HK-2 (cell line): ENCODE measurements around the gene SWSAP1.
"Not testable (repeated sequence)": the region's sequence is repeated elsewhere in the genome, so short reads cannot be mapped to it uniquely, and the experiment has no call there.

Experiments used
- DNase-seq: peaks from one replicate; pipeline ENCODE4 v3.0.0-alpha.2; 2018; ENCODE audit not compliant: unreplicated experiment

The SWSAP1 gene

GRCh38 chr19:11374433-11375142 lies at the start of gene SWSAP1:
Gene SWSAP1 (plus strand): TSS chr19:11374666. CDS start chr19:11374681, 15 bp downstream.
- DNase-seq = peak; percentile 99

DNA sequence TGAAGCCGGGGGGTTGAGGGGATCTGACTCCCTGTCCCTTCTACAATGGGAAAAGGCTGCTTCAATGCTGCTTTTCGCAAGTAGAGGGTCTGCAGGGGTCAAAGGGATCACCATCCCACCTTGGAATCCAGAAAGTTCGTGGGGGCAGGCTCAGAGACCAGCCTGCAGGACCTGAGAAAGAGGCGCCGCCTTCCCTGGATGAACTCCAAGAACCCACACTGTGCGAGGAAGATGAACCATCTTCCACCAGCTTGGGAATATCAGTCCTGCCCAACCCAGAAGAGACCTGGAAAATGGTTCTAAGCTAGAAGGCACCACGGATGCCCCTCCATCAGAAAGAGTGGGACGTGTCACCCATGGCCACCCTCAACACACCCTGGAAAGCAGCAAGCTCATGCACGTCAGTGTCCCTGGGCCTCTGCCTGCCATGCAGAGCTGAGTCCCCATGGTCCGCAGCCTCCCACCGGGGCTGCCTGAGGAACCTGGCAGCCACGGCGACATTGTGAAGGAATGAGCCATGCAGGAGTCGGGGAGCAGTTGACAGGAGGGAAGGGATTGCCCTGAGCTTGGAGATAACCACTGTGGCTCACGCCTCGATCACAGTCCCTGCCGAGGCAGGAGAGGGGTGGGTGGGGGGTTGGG lies 49.6 kb upstream of the SWSAP1 start:
- DNase-seq = no peak

- no peak for DNase-seq
These were observed 48.9 kb upstream of the SWSAP1 start for GRCh38 chr19:11325544-11325943.

GRCh38 chr19:11330127-11330526 lies 44.3 kb upstream of the SWSAP1 start:
- DNase-seq = no peak

GRCh38 chr19:11331502-11331901 lies 43.0 kb upstream of the SWSAP1 start:
- no peak for DNase-seq

DNA sequence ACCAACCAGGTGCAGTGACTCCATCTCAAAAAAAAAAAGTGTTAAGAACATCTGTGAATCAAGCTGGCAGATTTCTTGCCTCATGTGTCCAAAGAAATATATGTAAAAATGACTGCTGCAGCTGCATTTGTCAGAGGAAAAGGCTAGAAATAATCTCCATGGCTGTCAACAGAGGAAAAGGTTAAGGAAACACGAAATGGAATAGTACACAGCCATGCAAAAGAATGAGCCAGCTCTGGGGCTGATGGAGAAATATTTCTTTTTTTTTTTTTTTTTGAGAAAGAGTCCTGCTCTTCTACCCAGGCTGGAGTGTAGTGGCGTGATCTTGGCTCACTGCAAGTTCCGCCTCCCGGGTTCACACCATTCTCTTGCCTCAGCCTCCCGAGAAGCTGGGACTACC lies 41.6 kb upstream of the SWSAP1 start:
- DNase-seq = no peak

DNA sequence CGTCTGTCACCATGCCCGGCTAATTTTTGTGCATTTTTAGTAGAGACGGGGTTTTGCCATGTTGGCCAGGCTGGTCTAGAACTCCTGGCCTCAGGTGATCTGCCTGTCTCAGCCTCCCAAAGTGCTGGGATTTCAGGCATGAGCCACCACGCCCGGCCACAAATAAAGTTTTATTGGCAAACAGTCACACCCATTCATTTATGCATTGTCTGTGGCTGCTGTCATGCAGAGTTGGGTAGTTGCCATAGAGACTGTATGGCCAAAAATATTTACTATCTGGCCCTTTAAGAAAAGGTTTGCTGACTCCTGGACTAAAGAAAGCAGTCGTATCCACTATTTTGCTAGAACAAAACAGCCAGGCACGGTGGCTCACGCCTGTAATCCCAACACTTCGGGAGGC lies 40.6 kb upstream of the SWSAP1 start:
- not testable (repeated sequence) for DNase-seq

- DNase-seq = no peak
These were observed 38.9 kb upstream of the SWSAP1 start for GRCh38 chr19:11335449-11336146.

DNA sequence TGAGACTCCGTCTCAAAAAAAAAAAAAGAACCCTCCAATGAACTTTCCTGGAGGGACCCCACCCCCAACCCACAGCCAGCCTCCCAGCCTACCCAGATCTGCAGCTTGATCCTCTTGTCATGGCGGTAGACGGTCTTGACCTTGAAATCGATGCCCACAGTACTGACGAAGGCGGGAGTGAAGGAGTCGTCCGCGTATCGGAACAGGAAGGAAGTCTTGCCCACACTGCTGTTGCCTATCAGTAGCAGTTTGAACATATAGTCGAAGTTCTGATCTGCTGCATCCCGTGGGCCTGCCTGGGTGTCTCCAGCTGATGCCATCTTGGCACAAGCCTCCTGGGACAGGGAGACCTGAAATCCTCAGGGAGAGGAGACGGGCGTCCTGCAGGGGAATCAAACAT lies 37.4 kb upstream of the SWSAP1 start:
- DNase-seq = no peak

- DNase-seq = no peak
These were observed 36.3 kb upstream of the SWSAP1 start for GRCh38 chr19:11338121-11338520.

DNA sequence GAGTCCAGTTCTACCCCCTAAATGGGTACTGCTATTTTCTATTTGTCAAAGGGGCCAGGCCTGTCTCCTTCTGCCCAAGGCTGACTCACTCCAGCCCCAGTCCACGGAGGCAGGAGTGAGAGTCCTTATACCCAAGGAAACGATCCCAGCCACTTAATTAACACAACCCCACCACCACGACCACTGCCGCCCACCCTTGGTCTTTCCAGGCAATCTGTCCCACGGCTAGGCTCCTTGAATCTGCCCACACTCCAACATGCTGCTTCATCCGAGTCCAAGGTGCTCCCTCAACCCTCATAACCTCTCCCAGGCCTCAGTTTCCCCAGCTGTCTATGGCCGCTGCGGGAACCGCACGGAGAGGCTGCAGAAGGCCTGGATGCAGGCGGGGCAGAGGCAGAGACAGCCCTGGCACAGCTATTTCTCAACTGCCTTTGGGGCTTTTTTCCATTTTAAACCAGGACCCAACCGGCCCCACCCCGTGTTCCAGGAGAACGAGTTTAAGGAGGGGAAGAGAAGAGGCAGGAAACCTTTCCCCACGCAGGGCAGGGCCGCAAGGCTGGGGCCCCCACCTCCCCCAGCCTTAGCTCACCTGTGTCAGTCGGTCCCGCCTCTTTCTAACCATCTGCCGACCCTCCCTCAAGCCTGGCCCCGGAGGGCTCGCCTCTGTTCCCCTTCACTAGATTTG lies 35.8 kb upstream of the SWSAP1 start:
- DNase-seq = no peak

DNA sequence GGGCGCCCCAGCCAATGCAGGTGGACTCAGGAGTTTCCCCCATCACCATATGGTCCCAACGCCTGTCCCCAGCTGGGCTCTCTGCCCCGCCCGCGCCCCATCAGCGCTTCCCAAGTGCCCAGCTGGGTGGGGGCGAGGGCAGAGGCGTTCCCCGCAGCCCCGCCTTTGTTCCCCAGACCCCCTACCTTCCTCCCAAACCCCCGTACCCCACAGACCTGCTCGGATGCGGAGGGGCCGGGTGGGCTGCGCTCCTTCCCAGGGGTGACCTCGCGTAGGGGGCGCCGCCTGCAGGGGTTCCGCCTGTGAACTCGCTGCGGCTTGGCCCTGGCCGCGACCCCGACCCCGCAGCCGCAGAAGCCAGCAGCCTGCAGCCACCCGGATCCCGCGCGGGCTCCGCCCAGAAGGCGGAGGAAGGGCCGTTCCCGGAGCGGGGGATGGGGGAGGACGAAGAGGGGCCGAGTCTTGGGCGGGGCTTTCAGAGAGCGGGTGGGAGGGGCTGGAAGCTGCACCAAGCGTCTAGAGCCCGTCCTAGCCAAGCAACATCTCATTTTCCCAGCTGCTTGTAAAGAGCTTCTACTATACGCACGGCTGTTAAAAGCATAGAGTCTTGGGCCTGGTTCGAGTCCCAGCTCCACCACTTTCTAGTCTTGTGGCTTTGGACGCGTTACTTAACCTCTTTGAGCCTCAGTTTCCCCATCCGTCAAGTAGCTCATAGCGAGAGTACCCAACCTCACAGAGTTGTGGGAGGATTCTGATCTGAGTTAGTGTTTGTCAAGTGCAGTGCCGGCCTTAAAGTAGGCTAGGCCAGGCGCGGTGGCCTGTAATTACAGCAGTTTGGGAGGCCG lies 35.0 kb upstream of the SWSAP1 start, which contains the start of gene RAB3D:
RAB3D (minus strand) TSS at position 404 of the 845 bp plus-strand sequence. CDS start 2,258 bp downstream, outside the sequence.
- DNase-seq = peak; percentile 86

GRCh38 chr19:11340099-11340467 lies 34.4 kb upstream of the SWSAP1 start:
- DNase-seq = not testable (repeated sequence)

DNA sequence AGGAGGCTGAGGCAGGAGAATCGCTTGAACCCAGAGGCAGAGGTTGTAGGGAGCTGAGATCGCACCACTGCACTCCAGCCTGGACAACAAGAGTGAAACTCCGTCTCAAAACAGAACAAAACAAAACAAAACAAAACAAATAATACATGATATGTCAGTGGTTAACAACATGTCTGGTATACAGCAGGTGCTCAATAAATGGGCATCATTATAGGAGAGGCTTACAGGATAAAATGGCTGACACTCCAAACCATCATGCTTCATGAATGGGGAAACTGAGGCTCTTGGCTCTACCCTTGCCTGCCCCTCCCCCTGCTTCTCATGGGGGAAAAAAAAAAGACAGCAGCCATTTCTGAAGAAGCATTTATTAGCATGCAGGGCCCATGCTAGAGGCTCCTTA lies 32.0 kb upstream of the SWSAP1 start:
- DNase-seq = no peak

- DNase-seq = no peak
These were observed 29.2 kb upstream of the SWSAP1 start for GRCh38 chr19:11345122-11345803.

GRCh38 chr19:11346104-11346940 lies 28.1 kb upstream of the SWSAP1 start, which contains the start of the genes CCDC159 and TMEM205:
Gene CCDC159 (plus strand): TSS chr19:11346519. CDS start chr19:11346607, 88 bp downstream.
Gene TMEM205 (minus strand): TSS chr19:11346268. CDS start chr19:11345619, 649 bp downstream.
- DNase-seq = peak; percentile 99

- no peak for DNase-seq
These were observed 26.9 kb upstream of the SWSAP1 start for GRCh38 chr19:11347546-11348039.

DNA sequence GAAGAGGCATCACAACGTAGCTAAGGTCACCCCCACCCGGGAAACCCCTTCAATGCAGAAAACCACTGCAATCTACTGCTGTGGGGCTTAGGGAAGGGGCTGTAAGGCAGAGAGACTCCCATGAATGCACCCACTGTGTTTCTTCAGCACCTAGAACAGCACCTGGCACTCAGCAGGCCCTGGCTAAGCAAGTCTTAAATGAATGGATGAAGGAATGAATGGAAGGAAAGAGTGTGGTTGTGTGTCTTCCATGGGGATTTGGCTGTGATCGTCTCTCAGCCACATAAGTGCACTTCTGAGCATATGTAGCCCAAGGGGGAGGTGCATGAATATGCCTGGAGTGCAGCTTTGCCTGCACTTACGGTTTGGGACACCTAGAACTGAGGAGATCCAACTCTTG lies 25.3 kb upstream of the SWSAP1 start:
- DNase-seq = no peak

DNA sequence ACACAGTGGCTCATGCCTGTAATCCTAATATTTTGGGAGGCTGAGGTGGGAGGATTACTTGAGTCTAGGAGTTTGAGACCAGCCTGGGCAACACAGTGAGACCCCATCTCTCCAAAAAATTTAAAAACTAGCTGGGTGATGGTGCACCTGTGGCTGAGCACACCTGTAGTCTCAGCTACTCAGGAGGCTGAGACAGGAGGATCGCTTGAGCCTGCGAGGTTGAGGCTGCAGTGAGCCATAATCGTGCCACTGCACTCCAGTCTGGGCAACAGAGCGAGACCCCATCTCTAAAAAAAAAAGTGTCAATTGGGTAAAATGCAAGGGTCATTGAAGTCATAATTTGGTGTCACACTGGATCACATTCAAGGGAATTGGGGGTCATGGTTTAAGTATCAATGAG lies 20.4 kb upstream of the SWSAP1 start:
- DNase-seq = not testable (repeated sequence)
